GM19193 (cell line): Measurements from ENCODE around the gene IPO8.

Source experiments
- POLR2A ChIP-seq: IDR thresholded peaks from 4 replicates; pipeline ENCODE4 v1.6.1; 2011; ENCODE audit not compliant: insufficient read depth, insufficient read length; ENCODE audit errors: extremely low read depth

IPO8 gene

GRCh38 chr12:30631740-30632139, 63.9 kb downstream of the IPO8 start:
- no peak for TF ChIP-seq POLR2A

GRCh38 chr12:30630979-30631285, 64.7 kb downstream of the IPO8 start:
- no peak for TF ChIP-seq POLR2A

- TF ChIP-seq POLR2A, result no peak
Observed at GRCh38 chr12:30630076-30630978, 65.3 kb downstream of the IPO8 start.

GRCh38 chr12:30626847-30627246, 68.8 kb downstream of the IPO8 start:
- no peak for TF ChIP-seq POLR2A

GRCh38 chr12:30624009-30624408, 71.7 kb downstream of the IPO8 start:
- no peak for TF ChIP-seq POLR2A

GRCh38 chr12:30622509-30622908, 73.2 kb downstream of the IPO8 start:
- no peak for TF ChIP-seq POLR2A

- TF ChIP-seq POLR2A, result no peak
Observed at GRCh38 chr12:30617346-30618016, 78.2 kb downstream of the IPO8 start.

- no peak for TF ChIP-seq POLR2A
Observed at GRCh38 chr12:30614031-30614430, 81.6 kb downstream of the IPO8 start.

- TF ChIP-seq POLR2A, result no peak
Observed at GRCh38 chr12:30613119-30613830, 82.4 kb downstream of the IPO8 start.

- no peak for TF ChIP-seq POLR2A
Observed at GRCh38 chr12:30610718-30611117, 85.0 kb downstream of the IPO8 start.

- no peak for TF ChIP-seq POLR2A
Observed at GRCh38 chr12:30603129-30603528, 92.5 kb downstream of the IPO8 start.

GRCh38 chr12:30602678-30603077, 93.0 kb downstream of the IPO8 start:
- no peak for TF ChIP-seq POLR2A

GRCh38 chr12:30599608-30600007, 96.1 kb downstream of the IPO8 start:
- no peak for TF ChIP-seq POLR2A

GRCh38 chr12:30598889-30599288, 96.8 kb downstream of the IPO8 start:
- no peak for TF ChIP-seq POLR2A

GRCh38 chr12:30595742-30596141, 99.9 kb downstream of the IPO8 start:
- no peak for TF ChIP-seq POLR2A
